ENCODE measurements around the gene ZNF541. TPM values are rescaled to one million over a fixed set of nuclear protein-coding genes. Genes with fewer than 3 reads are reported as not detected.

Gene ZNF541
- polyA plus RNA-seq, 1 experiment = not detected

DNA sequence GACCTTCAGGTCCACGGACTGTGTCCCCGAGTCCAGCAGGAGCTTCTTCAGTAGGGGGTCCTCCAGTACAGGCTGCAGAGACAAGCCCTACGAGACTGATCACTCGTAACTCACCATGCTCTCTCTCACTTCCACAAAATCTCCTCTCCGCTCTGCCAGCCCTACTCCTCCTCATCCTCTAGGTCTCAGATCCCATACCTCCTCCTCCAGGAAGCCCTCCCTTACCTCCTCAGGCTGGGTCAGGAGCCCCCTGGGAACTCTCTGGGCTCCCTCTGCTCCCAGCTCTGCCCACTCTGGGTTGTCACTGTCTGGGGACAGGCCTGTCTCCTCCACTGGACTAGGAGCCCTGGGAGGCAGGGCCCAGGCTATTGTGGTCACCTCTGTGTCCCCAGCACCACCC is 34.1 kb downstream of the ZNF541 start:
- TF ChIP-seq, protein P1, sequence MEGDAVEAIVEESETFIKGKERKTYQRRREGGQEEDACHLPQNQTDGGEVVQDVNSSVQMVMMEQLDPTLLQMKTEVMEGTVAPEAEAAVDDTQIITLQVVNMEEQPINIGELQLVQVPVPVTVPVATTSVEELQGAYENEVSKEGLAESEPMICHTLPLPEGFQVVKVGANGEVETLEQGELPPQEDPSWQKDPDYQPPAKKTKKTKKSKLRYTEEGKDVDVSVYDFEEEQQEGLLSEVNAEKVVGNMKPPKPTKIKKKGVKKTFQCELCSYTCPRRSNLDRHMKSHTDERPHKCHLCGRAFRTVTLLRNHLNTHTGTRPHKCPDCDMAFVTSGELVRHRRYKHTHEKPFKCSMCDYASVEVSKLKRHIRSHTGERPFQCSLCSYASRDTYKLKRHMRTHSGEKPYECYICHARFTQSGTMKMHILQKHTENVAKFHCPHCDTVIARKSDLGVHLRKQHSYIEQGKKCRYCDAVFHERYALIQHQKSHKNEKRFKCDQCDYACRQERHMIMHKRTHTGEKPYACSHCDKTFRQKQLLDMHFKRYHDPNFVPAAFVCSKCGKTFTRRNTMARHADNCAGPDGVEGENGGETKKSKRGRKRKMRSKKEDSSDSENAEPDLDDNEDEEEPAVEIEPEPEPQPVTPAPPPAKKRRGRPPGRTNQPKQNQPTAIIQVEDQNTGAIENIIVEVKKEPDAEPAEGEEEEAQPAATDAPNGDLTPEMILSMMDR (IDR thresholded peaks at IDR 0.05; ENCODE audit: low read depth, low read length) = no peak
- peaks cover 13% of the 10 kb centered on the region for H3K27me3 ChIP-seq (ENCODE audit: control insufficient read depth, insufficient read depth, low read length)
- no peaks in the 10 kb centered on the region for H3K9me3 ChIP-seq (ENCODE audit: control insufficient read depth, insufficient read depth, low read length)
- H3K4me3 ChIP-seq (ENCODE audit: low read depth, low read length) = no peak overlapping the region
- ChIA-PET CTCF (no interaction called here), POLR2A (no interaction called here)
- H3K27ac ChIP-seq (ENCODE audit: low read depth, low read length) = no peak overlapping the region
- DNase-seq (ENCODE audit: low read depth, low spot score) = no peak

DNA sequence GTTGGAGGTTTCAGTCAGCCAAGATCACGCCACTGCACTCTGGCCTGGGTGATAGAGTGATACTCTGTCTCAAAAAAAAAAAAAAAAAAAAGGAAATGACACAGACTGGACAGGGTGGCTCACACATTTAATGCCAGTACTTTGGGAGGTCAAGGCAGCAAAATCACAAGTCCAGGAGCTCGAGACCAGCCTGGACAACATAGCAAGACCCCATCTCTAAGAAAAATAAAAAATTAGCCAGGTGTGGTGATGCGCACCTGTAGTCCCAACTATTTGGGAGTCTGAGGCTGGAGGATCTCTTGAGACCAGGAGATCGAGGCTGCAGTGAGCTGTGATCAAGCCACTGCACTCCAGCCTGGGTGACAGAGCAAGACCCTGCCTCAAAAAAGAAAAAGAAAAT is 35.5 kb downstream of the ZNF541 start:
- no peak for DNase-seq (ENCODE audit: low read depth, low spot score)
- H3K4me3 ChIP-seq (ENCODE audit: low read depth, low read length) = no peak overlapping the region
- ChIA-PET POLR2A (no interaction called here), CTCF (interaction anchor here (1.6 kb wide), 1 partner anchor 22 kb away, joined by 5 read pairs; the partner anchor contains the start of gene NAPA)
- TF ChIP-seq, protein P1 (IDR thresholded peaks at IDR 0.05; ENCODE audit: low read depth, low read length) = no peak
- H3K27me3 ChIP-seq (ENCODE audit: control insufficient read depth, insufficient read depth, low read length) = peaks cover 13% of the 10 kb centered on the region
- H3K9me3 ChIP-seq (ENCODE audit: control insufficient read depth, insufficient read depth, low read length) = no peaks in the 10 kb centered on the region
- H3K27ac ChIP-seq (ENCODE audit: low read depth, low read length) = no peak overlapping the region

DNA sequence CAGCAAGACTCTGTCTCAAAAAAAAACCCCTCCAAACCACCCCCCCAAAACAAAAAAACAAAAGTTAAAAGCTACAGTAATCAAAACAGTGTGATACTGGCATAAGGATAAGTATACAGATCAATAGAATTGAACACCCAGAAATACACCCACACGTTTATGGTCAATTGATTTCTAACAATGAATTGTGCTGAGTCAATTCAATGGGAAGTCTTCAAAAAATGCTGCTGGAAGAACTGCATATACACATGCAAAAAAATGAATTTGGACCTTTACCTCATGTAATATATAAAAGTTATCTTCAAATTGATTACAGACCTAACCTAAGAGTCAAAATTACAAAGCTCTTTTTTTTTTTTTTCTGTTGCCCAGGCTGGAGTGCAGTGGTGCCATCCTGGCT is 38.3 kb downstream of the ZNF541 start:
- ChIA-PET CTCF (interaction anchor here (0.6 to 1.6 kb wide), 3 partner anchors 19 to 250 kb away, joined by 3 to 9 read pairs (median 6); partner anchors contain the start of gene NAPA), POLR2A (interaction anchor here (0.7 to 0.8 kb wide), 2 partner anchors 87 to 933 kb away, joined by 4 to 8 read pairs; partner anchors contain the start of gene CALM3)
- Histone ChIP-seq H3K4me3 (ENCODE audit: low read depth, low read length) (no peak overlapping the region), H3K27ac (ENCODE audit: low read depth, low read length) (no peak overlapping the region), H3K27me3 (ENCODE audit: control insufficient read depth, insufficient read depth, low read length) (peaks cover 24% of the 10 kb centered on the region), H3K9me3 (ENCODE audit: control insufficient read depth, insufficient read depth, low read length) (no peaks in the 10 kb centered on the region; the same call in 1 of the 2 replicates)
- TF ChIP-seq, protein P1 (IDR thresholded peaks at IDR 0.05; ENCODE audit: low read depth, low read length) = no peak
- no peak for DNase-seq (ENCODE audit: low read depth, low spot score)

DNA sequence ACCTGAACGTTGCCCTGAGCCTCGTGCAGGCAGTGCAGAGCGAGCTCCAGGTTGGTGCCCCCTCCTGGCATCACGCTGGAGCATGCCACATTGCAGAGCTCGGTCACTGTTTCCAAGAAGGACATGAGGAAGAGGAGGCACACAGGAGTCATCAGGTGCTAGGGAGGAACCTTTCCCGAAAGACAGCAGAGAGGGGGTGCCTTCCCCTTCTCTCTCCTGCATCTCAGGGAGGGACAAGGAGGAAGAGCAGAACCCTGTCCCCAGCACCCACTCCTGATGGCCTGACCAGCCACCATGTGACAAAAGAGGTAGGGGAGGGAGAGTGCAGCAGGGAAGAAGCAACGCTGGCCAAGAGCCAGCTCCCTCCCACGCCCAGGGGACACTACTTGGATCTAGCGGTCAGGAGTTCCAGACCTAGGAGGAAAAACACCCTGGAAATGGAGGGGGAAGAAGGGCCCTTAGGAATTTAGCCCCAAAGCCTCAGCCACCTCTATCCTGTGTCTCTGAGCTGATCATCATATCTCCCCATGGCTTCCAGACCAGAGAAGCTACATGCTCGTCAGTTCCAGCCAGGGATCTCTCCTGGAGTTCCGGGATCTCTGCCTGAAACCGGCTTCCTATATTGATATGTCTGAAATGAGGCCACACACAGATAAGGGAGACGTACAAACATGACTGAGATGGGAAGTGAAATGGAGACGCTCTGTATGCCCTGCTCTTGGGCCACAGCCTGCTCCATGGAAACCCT is 41.1 kb downstream of the ZNF541 start:
- Histone ChIP-seq H3K27me3 (ENCODE audit: control insufficient read depth, insufficient read depth, low read length) (peaks cover 13% of the 10 kb centered on the region), H3K4me3 (ENCODE audit: low read depth, low read length) (no peak overlapping the region), H3K27ac (ENCODE audit: low read depth, low read length) (no peak overlapping the region), H3K9me3 (ENCODE audit: control insufficient read depth, insufficient read depth, low read length) (no peaks in the 10 kb centered on the region; the same call in 1 of the 2 replicates)
- TF ChIP-seq, protein P1 (IDR thresholded peaks at IDR 0.05; ENCODE audit: low read depth, low read length) = no peak
- ChIA-PET POLR2A (interaction anchor here (0.6 kb wide), 1 partner anchor 17 kb away, joined by 3 read pairs; the partner anchor contains the start of gene NAPA), CTCF (interaction anchor here (0.7 to 3.7 kb wide), 3 partner anchors 14 to 112 kb away, joined by 3 to 19 read pairs (median 3); partner anchors contain the start of gene NAPA)
- DNase-seq (ENCODE audit: low read depth, low spot score) = no peak
